ENCODE measurements around the gene ATP8A1.

The ATP8A1 gene

DNA sequence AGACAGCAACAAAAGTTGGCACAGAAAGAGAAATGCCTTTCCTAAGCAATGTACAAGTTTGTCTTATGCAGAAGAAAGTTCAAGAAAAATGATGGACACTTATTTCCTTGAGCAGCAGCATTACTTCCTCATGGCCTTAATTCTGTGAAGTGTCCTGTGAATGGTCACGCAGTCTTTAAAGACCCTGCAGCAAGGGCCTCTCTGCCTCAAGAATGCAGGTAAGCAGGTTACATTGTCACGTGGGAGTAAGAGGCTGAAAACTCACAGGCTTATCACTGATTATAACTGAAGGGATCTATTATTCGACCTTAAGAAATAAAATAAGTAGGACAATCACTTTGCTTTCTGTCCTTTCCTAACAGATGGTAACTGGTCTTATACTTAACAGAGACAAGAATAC is 109.1 kb downstream of the ATP8A1 start:
- TF ChIP-seq, protein P1, sequence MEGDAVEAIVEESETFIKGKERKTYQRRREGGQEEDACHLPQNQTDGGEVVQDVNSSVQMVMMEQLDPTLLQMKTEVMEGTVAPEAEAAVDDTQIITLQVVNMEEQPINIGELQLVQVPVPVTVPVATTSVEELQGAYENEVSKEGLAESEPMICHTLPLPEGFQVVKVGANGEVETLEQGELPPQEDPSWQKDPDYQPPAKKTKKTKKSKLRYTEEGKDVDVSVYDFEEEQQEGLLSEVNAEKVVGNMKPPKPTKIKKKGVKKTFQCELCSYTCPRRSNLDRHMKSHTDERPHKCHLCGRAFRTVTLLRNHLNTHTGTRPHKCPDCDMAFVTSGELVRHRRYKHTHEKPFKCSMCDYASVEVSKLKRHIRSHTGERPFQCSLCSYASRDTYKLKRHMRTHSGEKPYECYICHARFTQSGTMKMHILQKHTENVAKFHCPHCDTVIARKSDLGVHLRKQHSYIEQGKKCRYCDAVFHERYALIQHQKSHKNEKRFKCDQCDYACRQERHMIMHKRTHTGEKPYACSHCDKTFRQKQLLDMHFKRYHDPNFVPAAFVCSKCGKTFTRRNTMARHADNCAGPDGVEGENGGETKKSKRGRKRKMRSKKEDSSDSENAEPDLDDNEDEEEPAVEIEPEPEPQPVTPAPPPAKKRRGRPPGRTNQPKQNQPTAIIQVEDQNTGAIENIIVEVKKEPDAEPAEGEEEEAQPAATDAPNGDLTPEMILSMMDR (IDR thresholded peaks at IDR 0.05; ENCODE audit: insufficient read depth, low read depth, low read length, missing control alignments): no peak
- no peak for DNase-seq (ENCODE audit: low read depth)
- H3K4me3 ChIP-seq (ENCODE audit: low read length): no peak overlapping the region

DNA sequence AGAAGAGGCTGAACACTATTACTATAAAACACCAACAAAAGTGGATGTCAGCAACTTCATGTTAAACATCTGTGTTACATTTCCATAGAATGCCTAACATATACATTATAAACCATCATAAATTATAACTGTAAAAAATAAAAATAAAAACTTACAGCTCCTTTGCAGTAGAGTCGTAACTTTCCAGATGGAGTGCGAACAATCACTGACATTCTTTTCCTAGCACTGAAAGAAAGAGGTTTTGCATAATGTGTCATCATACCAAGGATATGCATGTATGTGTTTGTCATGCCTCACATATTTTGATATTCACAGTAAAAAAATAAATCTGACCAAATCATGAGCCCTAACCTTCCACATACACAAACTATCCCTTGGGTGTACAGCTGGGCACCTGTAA is 113.1 kb downstream of the ATP8A1 start:
- H3K4me3 ChIP-seq (ENCODE audit: low read length): no peak overlapping the region
- DNase-seq (ENCODE audit: low read depth): no peak
- TF ChIP-seq, protein P1 (IDR thresholded peaks at IDR 0.05; ENCODE audit: insufficient read depth, low read depth, low read length, missing control alignments): no peak

DNA sequence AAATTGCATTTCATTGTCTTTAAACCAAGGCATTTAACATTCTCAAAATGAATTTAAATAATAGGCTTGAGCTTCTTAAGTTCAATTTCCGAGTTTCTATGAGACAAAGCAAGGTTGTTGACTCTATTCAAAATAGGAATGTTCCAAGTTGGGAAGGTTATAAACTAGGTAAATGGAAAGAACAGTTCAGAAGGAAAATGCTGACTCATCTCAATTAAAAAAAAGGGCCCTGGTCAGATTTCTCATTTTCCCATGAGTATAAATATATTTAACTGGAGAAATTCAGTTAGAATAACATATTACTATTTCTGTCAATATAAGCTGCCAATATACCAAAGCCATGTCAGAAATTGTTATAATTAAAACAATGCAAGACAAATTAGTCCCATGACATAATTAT is 113.8 kb downstream of the ATP8A1 start:
- TF ChIP-seq, protein P1 (IDR thresholded peaks at IDR 0.05; ENCODE audit: insufficient read depth, low read depth, low read length, missing control alignments): no peak
- no peak for DNase-seq (ENCODE audit: low read depth)
- no peak overlapping the region for H3K4me3 ChIP-seq (ENCODE audit: low read length)

- no peak for DNase-seq (ENCODE audit: low read depth)
- H3K4me3 ChIP-seq (ENCODE audit: low read length): no peak overlapping the region
- TF ChIP-seq, protein P1 (IDR thresholded peaks at IDR 0.05; ENCODE audit: insufficient read depth, low read depth, low read length, missing control alignments): no peak
Measured at GRCh38 chr4:42541647-42542046, 115.3 kb downstream of the ATP8A1 start.

GRCh38 chr4:42533042-42533441 is 123.9 kb downstream of the ATP8A1 start:
- no peak overlapping the region for H3K4me3 ChIP-seq (ENCODE audit: low read length)
- TF ChIP-seq, protein P1 (IDR thresholded peaks at IDR 0.05; ENCODE audit: insufficient read depth, low read depth, low read length, missing control alignments): no peak
- DNase-seq (ENCODE audit: low read depth): no peak

DNA sequence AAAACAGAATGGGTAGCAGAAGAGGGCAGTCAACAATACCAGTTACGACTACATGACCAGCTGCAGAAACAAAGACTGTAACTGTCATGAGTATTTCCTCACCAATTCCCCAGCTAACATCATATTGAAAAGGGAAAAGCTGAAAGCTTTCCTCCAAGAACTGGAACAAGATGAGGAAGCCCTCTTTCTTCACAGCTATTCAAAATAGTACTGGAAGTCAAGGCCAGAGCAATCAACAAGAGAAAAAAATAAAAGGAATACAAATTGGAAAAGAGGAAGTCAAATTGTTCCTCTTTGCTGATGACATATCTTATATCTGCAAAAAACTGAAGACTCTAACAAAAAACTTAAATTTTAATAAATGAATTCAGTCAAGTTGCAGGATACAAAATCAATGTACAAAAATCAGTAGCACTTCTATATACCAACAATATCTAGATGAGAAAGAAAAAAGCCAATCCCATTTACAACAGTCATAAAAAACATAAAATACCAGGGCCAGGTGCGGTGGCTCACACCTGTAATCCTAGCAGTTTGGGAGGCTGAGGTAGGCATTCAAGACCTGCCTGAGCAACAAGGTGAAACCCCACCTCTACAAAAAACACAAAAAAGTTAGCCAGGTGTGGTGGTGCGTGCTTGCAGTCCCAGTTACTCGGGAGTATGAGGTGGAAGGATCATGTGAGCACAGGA is 125.4 kb downstream of the ATP8A1 start:
- TF ChIP-seq, protein P1 (IDR thresholded peaks at IDR 0.05; ENCODE audit: insufficient read depth, low read depth, low read length, missing control alignments): no peak
- H3K4me3 ChIP-seq (ENCODE audit: low read length): no peak overlapping the region
- no peak for DNase-seq (ENCODE audit: low read depth)

Data from epithelial cell of esophagus (primary cell).